Superior temporal gyrus (tissue), 1 donor: ENCODE measurements around the gene PDGFC.

Source experiments
- DNase-seq: peaks from one replicate; pipeline ENCODE4 v3.0.0-alpha.2; 2016; ENCODE audit errors: extremely low spot score

The PDGFC gene

GRCh38 chr4:156782491-156782890 lies 189.1 kb downstream of the PDGFC start:
- DNase-seq = no peak

- no peak for DNase-seq
Observed at GRCh38 chr4:156781852-156782251, 189.7 kb downstream of the PDGFC start.

- DNase-seq = no peak
Observed at GRCh38 chr4:156779774-156780173, 191.8 kb downstream of the PDGFC start.

GRCh38 chr4:156779042-156779441 lies 192.6 kb downstream of the PDGFC start:
- DNase-seq = no peak

- no peak for DNase-seq
Observed at GRCh38 chr4:156778606-156779005, 193.0 kb downstream of the PDGFC start.

GRCh38 chr4:156778093-156778492 lies 193.5 kb downstream of the PDGFC start:
- DNase-seq = no peak

GRCh38 chr4:156775813-156776212 lies 195.8 kb downstream of the PDGFC start:
- no peak for DNase-seq

- no peak for DNase-seq
Observed at GRCh38 chr4:156774422-156774821, 197.2 kb downstream of the PDGFC start.

- no peak for DNase-seq
Observed at GRCh38 chr4:156773648-156774357, 197.8 kb downstream of the PDGFC start.

- DNase-seq = peak; percentile 79
Observed at GRCh38 chr4:156771171-156771837, 200.3 kb downstream of the PDGFC start.

GRCh38 chr4:156770140-156770539 lies 201.5 kb downstream of the PDGFC start:
- DNase-seq = peak; percentile 55

GRCh38 chr4:156767911-156768415 lies 203.6 kb downstream of the PDGFC start:
- DNase-seq = peak; percentile 63

- no peak for DNase-seq
Observed at GRCh38 chr4:156766846-156767245, 204.8 kb downstream of the PDGFC start.

- no peak for DNase-seq
Observed at GRCh38 chr4:156765277-156765676, 206.3 kb downstream of the PDGFC start.

- no peak for DNase-seq
Observed at GRCh38 chr4:156764846-156765245, 206.8 kb downstream of the PDGFC start.

GRCh38 chr4:156764145-156764544 lies 207.5 kb downstream of the PDGFC start:
- peak; percentile 8 for DNase-seq

- DNase-seq = peak; percentile 20
Observed at GRCh38 chr4:156763511-156763910, 208.1 kb downstream of the PDGFC start.

- DNase-seq = no peak
Observed at GRCh38 chr4:156762851-156763250, 208.7 kb downstream of the PDGFC start.

GRCh38 chr4:156756118-156756517 lies 215.5 kb downstream of the PDGFC start:
- no peak for DNase-seq

- DNase-seq = no peak
Observed at GRCh38 chr4:156754832-156755570, 216.6 kb downstream of the PDGFC start.

- DNase-seq = peak; percentile 48
Observed at GRCh38 chr4:156751486-156751885, 220.1 kb downstream of the PDGFC start.
